H9 (cell line): ENCODE data around the gene MFSD6. TPM values are rescaled to one million over a fixed set of nuclear protein-coding genes. Genes with fewer than 3 reads are reported as not detected.

Experiments
- DNase-seq: peaks from one replicate; pipeline ENCODE4 v3.0.0-alpha.2; 2017
- H2AFZ ChIP-seq: one replicate; pipeline ENCODE4 v1.6.1; 2013; ENCODE audit warnings: mild to moderate bottlenecking, low read length, control low read depth, moderate library complexity
- H2AK5ac ChIP-seq: 2 replicates; pipeline ENCODE4 v1.6.1; 2013; ENCODE audit warnings: low read length, control low read depth, mixed read lengths; ENCODE audit not compliant: insufficient read length
- H2BK120ac ChIP-seq: one replicate; pipeline ENCODE4 v1.6.1; 2013; ENCODE audit warnings: low read depth, mild to moderate bottlenecking, low read length, control low read depth, inconsistent platforms; ENCODE audit not compliant: poor library complexity, severe bottlenecking
- H2BK12ac ChIP-seq: 2 replicates; pipeline ENCODE4 v1.6.1; 2013; ENCODE audit warnings: low read length, control low read depth, mixed read lengths, low read depth; ENCODE audit not compliant: insufficient read length
- H2BK15ac ChIP-seq: 2 replicates; pipeline ENCODE4 v1.6.1; 2013; ENCODE audit warnings: low read depth, low read length, control low read depth
- H2BK20ac ChIP-seq: one replicate; pipeline ENCODE4 v1.6.1; 2013; ENCODE audit warnings: low read depth, mild to moderate bottlenecking, low read length, control low read depth, inconsistent platforms; ENCODE audit not compliant: poor library complexity, severe bottlenecking
- H2BK5ac ChIP-seq: 2 replicates; pipeline ENCODE4 v1.6.1; 2013; ENCODE audit warnings: low read length, control low read depth, mixed read lengths; ENCODE audit not compliant: insufficient read length
- H3K14ac ChIP-seq: 2 replicates; pipeline ENCODE4 v1.6.1; 2013; ENCODE audit warnings: low read length, control low read depth; ENCODE audit not compliant: insufficient read depth
- H3K18ac ChIP-seq: 2 replicates; pipeline ENCODE4 v1.6.1; 2013; ENCODE audit warnings: low read depth, mild to moderate bottlenecking, mixed read lengths, low read length, control low read depth; ENCODE audit not compliant: insufficient read length
- H3K23ac ChIP-seq: 2 replicates; pipeline ENCODE4 v1.6.1; 2013; ENCODE audit warnings: low read length, control low read depth, mixed read lengths, low read depth; ENCODE audit not compliant: insufficient read length
- H3K23me2 ChIP-seq: 2 replicates; pipeline ENCODE4 v1.6.1; 2013; ENCODE audit warnings: low read depth, mild to moderate bottlenecking, mixed read lengths, low read length, control low read depth; ENCODE audit not compliant: insufficient read length, poor library complexity, severe bottlenecking
- H3K27ac ChIP-seq: 2 replicates; pipeline ENCODE4 v1.5.1; 2013; ENCODE audit warnings: low read length, control low read depth, mixed read lengths, low read depth; ENCODE audit not compliant: insufficient read length
- H3K27me3 ChIP-seq: 2 replicates; pipeline ENCODE4 v1.6.1; 2013; ENCODE audit warnings: low read length, control low read depth, inconsistent platforms; ENCODE audit not compliant: insufficient read depth
- H3K4ac ChIP-seq: 2 replicates; pipeline ENCODE4 v1.6.1; 2013; ENCODE audit warnings: low read depth, mild to moderate bottlenecking, control low read depth, inconsistent platforms, low read length, moderate library complexity
- H3K4me1 ChIP-seq: 2 replicates; pipeline ENCODE4 v1.6.1; 2013; ENCODE audit warnings: low read length, control low read depth, inconsistent platforms; ENCODE audit not compliant: insufficient read depth
- H3K4me2 ChIP-seq: 2 replicates; pipeline ENCODE4 v1.6.1; 2013; ENCODE audit warnings: low read length, control low read depth, mixed read lengths; ENCODE audit not compliant: insufficient read length, insufficient read depth
- H3K56ac ChIP-seq: 2 replicates; pipeline ENCODE4 v1.6.1; 2013; ENCODE audit warnings: low read depth, mild to moderate bottlenecking, mixed read lengths, low read length, control low read depth; ENCODE audit not compliant: insufficient read length
- H3K79me1 ChIP-seq: 2 replicates; pipeline ENCODE4 v1.6.1; 2013; ENCODE audit warnings: low read depth, mild to moderate bottlenecking, moderate library complexity, low read length, control low read depth, inconsistent platforms; ENCODE audit not compliant: insufficient read depth, poor library complexity, severe bottlenecking
- H3K79me2 ChIP-seq: 2 replicates; pipeline ENCODE4 v1.6.1; 2013; ENCODE audit warnings: low read length, control low read depth, inconsistent platforms; ENCODE audit not compliant: insufficient read depth
- H3K9ac ChIP-seq: 2 replicates; pipeline ENCODE4 v1.6.1; 2013; ENCODE audit warnings: low read length, control low read depth, mixed read lengths; ENCODE audit not compliant: insufficient read length; ENCODE audit errors: extremely low read depth
- H3K9me3 ChIP-seq: one replicate; pipeline ENCODE4 v1.6.1; 2013; ENCODE audit warnings: low read depth, low read length, inconsistent platforms; ENCODE audit not compliant: control insufficient read depth
- H3T11ph ChIP-seq: one replicate; pipeline ENCODE4 v1.6.1; 2013; ENCODE audit warnings: mild to moderate bottlenecking, low read length, control low read depth, inconsistent platforms
- H4K20me1 ChIP-seq: one replicate; pipeline ENCODE4 v1.6.1; 2013; ENCODE audit not compliant: control insufficient read depth, insufficient read length, insufficient read depth
- H4K5ac ChIP-seq: 2 replicates; pipeline ENCODE4 v1.6.1; 2013; ENCODE audit warnings: low read depth, mild to moderate bottlenecking, mixed read lengths, low read length, control low read depth; ENCODE audit not compliant: insufficient read length
- H4K8ac ChIP-seq: replicated peaks from 2 replicates; pipeline ENCODE4 v1.6.1; 2013; ENCODE audit warnings: low read length, control low read depth, mixed read lengths, low read depth; ENCODE audit not compliant: insufficient read length
- H4K91ac ChIP-seq: 2 replicates; pipeline ENCODE4 v1.6.1; 2013; ENCODE audit warnings: low read depth, mild to moderate bottlenecking, moderate library complexity, mixed read lengths, low read length, control low read depth; ENCODE audit not compliant: insufficient read length
- H3K27ac Mint-ChIP-seq, 3 experiments: 2 replicates in 2 of 3; 3 replicates in 1 of 3; pipeline ENCODE4 v1.8.0; 2020 to 2021; ENCODE audit warnings: mixed read lengths in 3 of 3, mild to moderate bottlenecking in 1 of 3, moderate library complexity in 1 of 3
- H3K27me3 Mint-ChIP-seq: 2 replicates; pipeline ENCODE4 v1.8.0; 2021; ENCODE audit warnings: low read depth, mild to moderate bottlenecking, moderate library complexity, mixed read lengths
- H3K36me3 Mint-ChIP-seq, 3 experiments: 2 replicates in 2 of 3; 3 replicates in 1 of 3; pipeline ENCODE4 v1.8.0; 2020 to 2021; ENCODE audit warnings: low read depth in 3 of 3, mixed read lengths in 3 of 3; ENCODE audit not compliant: insufficient read depth in 1 of 3
- H3K4me1 Mint-ChIP-seq, 2 experiments: 2 replicates each; pipeline ENCODE4 v1.8.0; 2020; ENCODE audit warnings: mixed read lengths in 2 of 2
- H3K4me3 Mint-ChIP-seq, 2 experiments: 2 replicates in 1 of 2; 3 replicates in 1 of 2; pipeline ENCODE4 v1.8.0; 2020 to 2021; ENCODE audit warnings: mild to moderate bottlenecking in 2 of 2, mixed read lengths in 2 of 2, moderate library complexity in 1 of 2
- H3K9me3 Mint-ChIP-seq, 2 experiments: 2 replicates in 1 of 2; 3 replicates in 1 of 2; pipeline ENCODE4 v1.8.0; 2020; ENCODE audit warnings: mild to moderate bottlenecking in 2 of 2, mixed read lengths in 2 of 2, moderate library complexity in 1 of 2
- CTCF ChIP-seq: fragments of 200-600 bp; sonication (generic); conservative IDR thresholded peaks from 3 replicates; pipeline ENCODE4 v1.8.0; 2021; ENCODE audit warnings: antibody characterized with exemption, mild to moderate bottlenecking
- WGBS: extraction: QIAGEN DNeasy Blood & Tissue Kit; methylation state at CpG from one replicate; pipeline ENCODE4 v1.1.7; 2013; ENCODE audit warnings: missing lambda C conversion rate, low lambda C conversion rate, mixed read lengths; ENCODE audit not compliant: insufficient read length; ENCODE audit errors: extremely low coverage; 5-methylcytosine and 5-hydroxymethylcytosine counted together
- total RNA-seq: library from RNA; stranded (reverse); gene quantifications from 2 replicates; pipeline ENCODE4 v1.2.1, GENCODE V29; 2021

Gene MFSD6
- total RNA-seq, 1 experiment from 2014 or later: 4.0 TPM

- H3T11ph ChIP-seq: no peak overlapping the region
- H3K56ac ChIP-seq: no peak overlapping the region
- no peak overlapping the region for H4K5ac ChIP-seq
- H2BK15ac ChIP-seq: no peak overlapping the region
- H3K79me1 ChIP-seq: no peaks in the 10 kb centered on the region
- H3K23ac ChIP-seq: no peak overlapping the region
- no peaks in the 10 kb centered on the region for H3K79me2 ChIP-seq
- peaks cover 7 to 11% of the 10 kb centered on the region in 2 experiments; a peak in 4 of 5 replicates for H3K9me3 Mint-ChIP-seq
- H3K27me3 Mint-ChIP-seq: no peaks in the 10 kb centered on the region
- H2AFZ ChIP-seq: no peak overlapping the region
- H3K4me2 ChIP-seq: no peak overlapping the region
- no peak overlapping the region for H2BK12ac ChIP-seq
- no peak overlapping the region for H3K27ac ChIP-seq
- H3K4me3 Mint-ChIP-seq: no peak overlapping the region
- H3K27ac Mint-ChIP-seq: peak overlapping the region in 1 of 3 experiments; percentile 62; a peak in 1 of 7 replicates
- no peak overlapping the region for H4K8ac ChIP-seq
- H3K4ac ChIP-seq: no peak overlapping the region
- H2AK5ac ChIP-seq: no peak overlapping the region
- no CpG with 5 or more reads among the region's 2 CpGs for WGBS
- H3K27me3 ChIP-seq: no peaks in the 10 kb centered on the region
- no peaks in the 10 kb centered on the region for H3K9me3 ChIP-seq
- no peak overlapping the region for H2BK20ac ChIP-seq
- H2BK120ac ChIP-seq: no peak overlapping the region
- H3K4me1 ChIP-seq: no peaks in the 10 kb centered on the region
- peaks cover 0 to 8% (median 5%) of the 10 kb centered on the region in 3 experiments; a peak in 3 of 7 replicates for H3K36me3 Mint-ChIP-seq
- no peaks in the 10 kb centered on the region for H4K20me1 ChIP-seq
- no peak for TF ChIP-seq CTCF
- no peaks in the 10 kb centered on the region for H3K4me1 Mint-ChIP-seq
- no peak overlapping the region for H4K91ac ChIP-seq
- H3K9ac ChIP-seq: no peak overlapping the region
- no peaks in the 10 kb centered on the region for H3K23me2 ChIP-seq
- no peak overlapping the region for H2BK5ac ChIP-seq
- no peak for DNase-seq
- no peak overlapping the region for H3K18ac ChIP-seq
- H3K14ac ChIP-seq: no peak overlapping the region
Observed at GRCh38 chr2:190435031-190435670, 27.0 kb downstream of the MFSD6 start.
